ENCODE measurements around the gene EBLN2.

The EBLN2 gene

DNA sequence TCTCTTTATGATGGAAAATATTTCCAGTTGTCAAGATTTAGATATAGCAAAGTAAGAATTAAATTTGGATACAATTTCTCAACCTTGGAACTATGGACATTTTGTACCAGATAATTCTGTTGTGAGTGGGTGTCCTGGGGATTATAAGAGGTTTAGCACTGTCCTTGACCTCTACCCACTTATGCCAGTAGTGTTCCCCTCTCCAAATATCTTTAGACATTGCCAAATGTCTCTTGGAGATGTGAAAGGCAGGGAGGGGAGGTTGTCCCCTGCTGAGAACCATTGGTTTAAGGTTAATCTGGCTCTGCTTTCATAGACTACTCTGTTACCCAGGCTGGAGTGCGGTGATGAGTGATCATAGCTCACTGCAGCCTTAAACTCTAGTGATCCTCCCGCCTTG lies at the start of gene EBLN2:
Gene EBLN2, plus strand, starts transcription at position 244 of the 400 bp plus-strand sequence. CDS start 423 bp downstream, outside the sequence.
- no peak for DNase-seq

DNA sequence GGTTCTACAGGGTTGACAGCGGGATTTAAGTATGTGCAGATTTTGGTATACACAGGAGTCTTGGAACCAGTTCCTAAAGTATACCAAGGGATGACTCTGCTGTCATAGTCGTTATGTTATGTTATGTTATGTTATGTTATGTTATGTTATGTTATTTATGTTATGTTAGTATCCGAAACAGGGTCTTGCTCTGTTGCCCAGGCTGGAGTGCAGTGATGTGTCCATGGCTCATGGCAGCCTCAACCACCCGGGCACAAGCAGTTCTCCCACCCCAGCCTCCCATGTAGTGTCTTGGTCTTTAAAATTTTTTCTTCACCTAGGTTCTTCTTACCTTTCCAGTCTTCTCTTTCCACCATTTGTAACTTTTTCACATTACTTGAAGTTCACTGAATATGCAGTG lies 43.2 kb upstream of the EBLN2 start:
- no peak for DNase-seq

DNA sequence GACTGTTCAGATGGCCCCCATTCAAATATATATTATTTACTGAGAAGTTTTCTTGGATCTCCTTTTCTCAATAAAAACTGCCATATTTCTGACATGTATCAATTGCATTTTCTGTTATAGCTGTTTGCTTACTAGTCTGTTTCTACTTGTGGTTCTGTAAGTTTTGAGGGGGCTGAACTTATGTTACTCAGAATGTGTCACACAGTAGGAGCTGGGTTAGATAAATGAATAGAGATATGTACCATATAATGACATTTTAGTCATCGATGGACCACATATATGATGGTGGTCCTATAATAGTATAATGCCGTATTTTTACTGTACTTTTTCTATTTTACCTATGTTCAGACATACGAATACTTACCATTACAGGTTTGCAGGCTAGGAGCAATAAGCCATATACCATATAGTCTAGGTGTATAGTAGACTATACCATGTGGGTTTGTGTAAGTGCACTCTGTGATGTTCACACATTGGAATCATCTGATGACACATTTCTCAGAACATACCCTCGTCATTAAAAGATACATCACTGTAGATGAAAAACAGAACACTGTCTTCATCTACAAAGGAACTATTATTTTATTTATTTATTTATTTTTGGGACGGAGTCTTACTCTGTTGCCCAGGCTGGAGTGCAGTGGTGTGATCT lies 42.5 kb upstream of the EBLN2 start:
- no peak for DNase-seq

DNA sequence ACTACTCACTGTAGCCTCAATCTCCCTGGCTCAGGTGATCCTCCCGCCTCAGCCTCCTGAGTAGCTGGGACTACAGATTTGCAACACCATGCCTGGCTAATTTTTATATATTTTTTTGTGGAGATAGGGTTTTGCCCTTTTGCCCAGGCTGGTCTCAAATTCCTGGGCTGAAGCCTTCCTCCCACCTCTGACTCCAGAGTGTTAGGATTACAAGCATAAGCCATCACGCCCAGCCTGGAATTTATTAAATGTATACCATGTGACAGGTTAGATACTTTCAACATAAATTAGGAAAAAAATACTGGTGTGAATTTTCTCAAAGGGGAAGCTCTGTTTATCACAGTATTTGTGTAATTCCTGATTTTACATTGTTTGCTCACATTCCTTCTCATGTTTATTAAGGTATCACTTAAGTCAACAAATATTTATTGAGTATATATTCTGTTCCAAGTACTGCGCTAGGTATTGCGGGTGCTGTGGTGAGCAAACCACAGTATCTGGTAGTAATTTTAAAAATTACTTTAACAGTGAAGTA lies 40.1 kb upstream of the EBLN2 start:
- DNase-seq = no peak

DNA sequence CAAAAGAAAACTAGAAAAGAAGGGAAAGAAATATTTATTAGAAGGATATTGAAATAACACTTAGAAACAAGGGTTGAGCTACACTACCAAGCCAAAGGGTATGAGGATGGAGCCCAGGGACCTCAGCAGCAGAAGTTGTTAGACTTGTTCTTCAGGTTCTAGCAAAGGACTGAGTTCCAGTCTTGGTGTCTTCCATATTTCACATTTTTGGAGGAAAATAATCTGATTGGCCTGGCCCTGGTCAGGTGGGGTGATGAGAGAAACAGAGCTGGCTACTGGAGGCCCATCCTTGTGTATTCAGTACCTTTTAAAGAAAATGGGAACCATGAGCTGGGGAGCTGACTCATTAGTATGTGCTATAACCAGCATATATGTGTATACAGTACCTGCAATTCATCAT lies 36.6 kb upstream of the EBLN2 start:
- no peak for DNase-seq

DNA sequence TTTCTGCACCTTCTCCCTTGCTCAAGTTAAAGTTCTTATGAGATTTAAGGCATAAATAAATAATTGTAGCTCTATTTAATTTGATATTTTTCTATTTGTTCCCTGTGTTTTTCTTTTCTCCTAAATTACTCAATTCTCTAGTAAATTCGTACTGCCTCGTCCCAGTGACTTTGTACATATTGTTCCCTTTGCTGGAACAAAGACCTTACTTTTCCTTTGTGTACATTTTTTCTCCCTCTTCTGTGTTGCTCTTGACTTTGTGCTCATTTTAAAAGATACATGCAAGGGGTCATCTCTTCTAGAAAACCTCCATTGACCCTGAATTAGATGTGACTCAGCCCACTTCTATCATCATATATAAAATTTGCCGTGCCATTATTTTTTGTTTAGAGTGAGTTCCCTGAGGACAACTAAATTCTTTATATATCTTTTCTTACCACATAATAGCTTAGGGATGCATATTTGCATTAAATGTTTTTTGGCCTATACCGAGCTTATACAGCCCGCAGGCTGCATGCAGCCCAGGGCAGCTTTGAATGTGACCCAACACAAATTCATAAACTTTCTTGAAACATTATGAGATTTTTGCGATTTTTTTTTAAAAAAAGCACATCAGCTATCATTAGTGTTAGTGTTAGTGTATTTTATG lies 35.2 kb upstream of the EBLN2 start:
- no peak for DNase-seq

DNA sequence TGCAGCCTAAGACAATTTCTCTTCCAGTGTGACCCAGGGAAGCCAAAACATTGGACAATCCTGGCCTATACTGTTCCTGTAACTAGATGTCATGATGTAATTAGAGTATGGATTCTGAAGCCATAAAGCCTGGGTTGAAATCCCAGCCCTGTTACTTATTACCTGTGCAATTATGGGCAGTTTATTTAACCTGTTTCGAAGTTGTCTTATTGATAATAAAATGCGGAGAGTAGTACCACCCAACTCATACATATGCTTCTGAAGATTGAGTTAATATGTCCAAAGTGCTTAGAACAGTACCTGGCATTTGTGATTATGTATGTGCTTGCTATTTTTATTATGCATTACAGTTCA lies 34.7 kb upstream of the EBLN2 start:
- no peak for DNase-seq

DNA sequence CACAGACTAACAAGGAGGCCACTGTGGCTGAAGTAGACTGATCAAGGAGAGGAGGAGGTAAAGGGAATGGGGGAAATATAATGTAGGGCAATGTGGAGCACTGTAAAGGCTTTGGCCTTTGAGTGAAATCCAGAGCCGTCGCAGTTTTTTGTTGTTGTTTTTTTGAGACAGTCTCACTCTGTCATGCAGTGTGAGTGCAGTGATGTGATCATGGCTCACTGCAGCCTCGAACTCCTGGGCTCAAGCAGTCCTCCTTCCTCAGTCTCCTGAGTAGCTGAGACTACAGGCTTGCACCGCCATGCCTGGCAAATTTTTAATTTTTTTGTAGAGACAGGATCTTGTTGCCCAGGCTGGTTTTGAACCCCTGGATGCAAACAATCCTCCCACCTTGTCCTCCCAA lies 32.7 kb upstream of the EBLN2 start:
- DNase-seq = no peak

DNA sequence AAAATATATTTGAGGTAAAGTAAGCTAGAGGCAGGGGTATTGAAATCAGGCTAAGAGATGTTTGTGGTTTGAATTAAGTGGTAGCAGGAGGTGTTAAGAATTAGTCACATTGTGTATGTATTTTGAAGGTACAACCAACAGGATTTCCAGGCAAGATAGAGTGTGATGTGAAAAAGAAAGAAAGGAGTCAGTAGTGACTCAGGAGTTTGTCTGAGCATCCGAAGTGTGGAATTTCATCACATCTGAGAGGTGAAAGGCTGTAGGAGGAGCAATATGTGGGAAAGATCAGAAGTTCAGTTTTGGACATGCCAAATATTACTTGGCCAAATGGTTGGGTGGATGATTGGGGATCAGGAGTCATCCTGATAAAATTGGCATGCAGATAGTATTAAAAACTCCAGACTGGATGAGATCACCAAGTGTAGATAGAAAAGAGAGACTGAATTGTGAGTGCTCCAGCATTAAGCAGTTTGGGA lies 32.1 kb upstream of the EBLN2 start:
- no peak for DNase-seq

DNA sequence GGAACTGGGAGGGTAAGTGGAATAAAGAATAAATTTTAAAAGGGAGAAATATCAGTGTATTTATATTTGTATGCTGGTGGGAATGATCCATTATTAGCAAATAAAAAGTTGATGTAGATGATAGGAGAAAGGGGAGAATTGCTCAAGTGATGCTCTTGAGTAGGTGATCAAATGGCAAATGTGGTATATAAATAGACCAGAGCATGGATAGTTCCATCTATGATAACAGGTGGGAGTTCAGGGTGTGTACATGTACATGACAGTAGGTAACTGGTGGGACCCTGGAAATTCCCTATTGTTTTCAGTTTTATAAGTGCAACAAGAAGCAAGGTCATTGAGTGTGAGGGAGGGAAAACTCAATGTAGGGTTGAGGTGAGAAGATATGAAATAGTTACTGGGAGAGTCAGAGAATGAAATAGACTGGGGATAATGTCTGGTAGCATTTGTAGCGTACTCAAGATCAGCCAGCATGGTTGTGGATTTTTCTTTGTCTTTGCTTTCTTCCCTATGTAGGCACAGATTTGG lies 31.3 kb upstream of the EBLN2 start:
- no peak for DNase-seq

DNA sequence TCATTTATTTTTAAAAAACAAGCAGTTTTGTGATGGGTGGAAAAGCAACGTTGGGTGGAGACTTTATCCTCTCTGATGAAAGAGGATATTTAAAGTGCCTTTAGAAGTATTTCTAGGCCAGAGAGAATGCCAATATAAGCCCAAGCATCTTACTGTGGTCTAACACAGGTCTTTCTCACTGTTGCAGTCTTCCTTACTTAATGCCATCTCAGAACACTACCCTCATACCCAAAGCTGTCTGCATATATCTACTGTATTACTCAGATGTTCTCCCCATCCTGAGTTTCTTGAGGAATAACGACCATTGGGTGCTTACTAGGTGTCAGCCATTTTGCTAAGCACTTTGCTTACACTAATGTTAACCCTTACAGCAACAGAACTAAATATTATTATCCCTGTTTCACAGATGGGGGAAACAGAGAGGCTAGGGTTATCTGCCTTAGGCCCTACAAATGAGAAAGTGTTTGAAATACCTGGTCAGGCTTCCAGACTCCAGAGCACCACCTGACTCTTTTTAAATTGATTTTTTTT lies 29.8 kb upstream of the EBLN2 start:
- no peak for DNase-seq

DNA sequence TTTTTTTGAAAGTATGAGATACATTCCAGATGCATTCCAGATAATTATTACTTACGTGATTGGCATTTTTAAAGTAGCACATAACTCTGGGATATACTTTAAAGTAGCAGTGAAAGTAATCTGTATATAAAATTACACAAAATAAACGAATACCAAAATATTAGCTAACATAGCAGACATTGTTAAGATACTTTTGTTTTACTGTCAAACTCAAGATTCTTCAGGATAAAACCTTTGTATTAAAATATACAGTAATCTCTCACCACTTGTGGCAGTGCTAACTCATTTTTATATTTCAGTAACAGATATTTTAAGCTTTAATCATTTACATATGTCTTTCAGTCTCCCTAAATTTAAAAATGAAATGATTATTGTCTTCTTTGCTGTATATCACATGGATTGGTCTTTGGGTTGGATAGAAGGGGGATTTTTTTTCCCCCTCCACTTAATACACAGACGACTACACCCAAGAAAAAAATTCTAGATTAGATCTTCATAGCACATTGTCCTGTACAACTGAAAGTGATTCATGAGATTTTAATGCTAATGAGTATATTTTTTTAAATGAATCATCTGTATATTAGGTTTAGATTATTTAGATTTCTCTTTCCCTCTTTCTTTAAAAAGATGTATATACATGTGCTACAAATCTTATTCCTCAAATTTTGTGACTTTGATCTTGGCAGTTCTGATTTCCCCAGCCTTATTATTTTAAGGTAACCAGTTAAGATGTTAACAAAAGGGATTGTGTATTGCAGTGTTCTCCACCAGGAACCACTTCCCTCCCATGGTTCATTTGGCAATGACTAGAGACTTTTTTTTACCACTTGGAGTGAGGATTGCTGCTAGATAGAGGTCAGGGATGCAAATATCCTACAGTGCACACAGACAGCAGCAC lies 24.5 kb upstream of the EBLN2 start:
- DNase-seq = no peak

DNA sequence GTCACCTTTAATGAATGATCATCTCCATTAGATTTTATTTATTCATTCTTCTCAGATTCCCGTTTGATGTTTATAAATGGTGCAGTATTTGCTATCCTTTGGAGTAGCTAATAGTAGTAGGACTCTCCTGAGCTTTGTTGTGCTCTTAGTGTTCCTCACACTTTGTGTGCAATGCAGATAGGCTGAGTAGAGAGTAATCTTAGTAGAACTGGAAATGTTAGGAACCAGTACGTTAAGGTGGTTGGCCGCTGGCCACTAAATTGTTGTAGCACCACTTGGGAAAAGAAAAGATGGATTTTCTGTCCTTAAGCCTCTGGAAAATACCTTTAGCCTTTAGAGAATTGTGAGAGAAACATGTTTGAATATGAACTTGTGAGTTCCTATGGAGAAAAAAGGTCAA lies 19.9 kb upstream of the EBLN2 start:
- DNase-seq = no peak

DNA sequence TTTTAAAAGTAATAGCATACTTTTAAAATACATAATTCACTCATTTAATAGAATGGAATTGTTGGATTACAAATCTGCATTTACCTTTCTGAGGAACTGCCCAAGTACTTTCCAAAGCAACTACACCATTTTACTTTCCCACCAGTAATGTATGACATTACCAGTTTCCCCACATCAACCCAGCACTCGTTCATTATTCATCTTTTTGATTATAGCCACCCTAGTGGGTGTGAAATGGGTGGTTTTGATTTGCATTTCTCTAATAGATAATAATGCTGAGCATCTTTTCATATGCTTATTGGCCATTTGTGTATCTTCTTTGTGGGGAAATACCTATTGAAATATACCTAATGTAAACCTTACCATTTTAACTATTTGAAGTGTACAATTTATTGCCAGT lies 18.0 kb upstream of the EBLN2 start:
- no peak for DNase-seq

DNA sequence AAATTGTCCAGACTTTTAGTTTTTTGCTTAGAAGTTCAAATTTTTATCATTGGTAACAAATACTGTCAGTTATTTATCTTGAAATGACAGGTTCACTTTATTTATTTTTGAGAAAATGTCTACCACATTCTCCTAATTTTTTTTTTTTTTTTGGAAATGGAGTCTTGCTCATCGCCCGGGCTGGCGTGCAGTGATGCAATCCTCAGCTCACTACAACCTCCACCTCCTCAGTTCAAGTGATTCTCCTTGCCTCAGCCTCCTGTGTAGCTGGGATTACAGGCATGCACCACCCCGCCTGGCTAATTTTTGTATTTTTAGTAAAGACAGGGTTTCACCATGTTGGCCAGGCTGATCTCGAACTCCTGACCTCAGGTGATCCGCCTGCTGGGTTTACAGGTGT lies 16.1 kb upstream of the EBLN2 start:
- DNase-seq = no peak

DNA sequence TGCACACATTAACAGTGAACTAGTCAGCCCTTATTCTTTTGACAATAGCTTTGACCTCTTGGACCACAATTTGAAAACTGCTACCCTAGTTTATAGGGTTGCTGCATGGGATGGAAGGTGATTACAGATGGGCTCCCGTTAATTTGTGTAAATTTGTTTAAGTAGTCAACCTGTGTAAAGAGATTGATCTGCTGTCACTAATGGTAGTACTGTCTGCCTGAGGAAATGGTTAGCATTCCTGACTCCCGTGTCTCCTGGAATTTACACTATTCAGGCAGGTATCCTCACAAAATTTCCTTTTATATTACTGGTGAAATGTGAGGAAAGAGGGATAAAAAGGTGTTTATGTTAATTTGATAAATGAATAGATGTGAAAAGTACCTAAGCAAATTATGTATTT lies 15.3 kb upstream of the EBLN2 start:
- no peak for DNase-seq

DNA sequence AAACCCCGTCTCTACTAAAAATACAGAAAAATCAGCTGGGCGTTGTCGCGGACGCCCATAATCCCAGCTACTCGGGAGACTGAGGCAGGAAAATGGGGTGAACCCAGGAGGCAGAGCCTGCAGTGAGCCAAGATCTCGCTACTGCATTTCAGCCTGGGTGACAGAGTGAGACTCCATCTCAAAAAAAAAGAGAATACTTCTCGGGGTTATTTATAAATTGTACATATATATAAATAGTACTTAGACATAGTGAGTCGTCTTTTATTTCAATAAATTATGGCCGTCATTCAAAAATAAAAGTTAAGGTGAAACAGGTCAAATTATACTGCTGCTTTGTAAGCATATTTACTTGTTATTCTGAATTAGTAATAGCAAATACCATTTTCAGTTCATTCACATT lies 12.1 kb upstream of the EBLN2 start:
- no peak for DNase-seq

DNA sequence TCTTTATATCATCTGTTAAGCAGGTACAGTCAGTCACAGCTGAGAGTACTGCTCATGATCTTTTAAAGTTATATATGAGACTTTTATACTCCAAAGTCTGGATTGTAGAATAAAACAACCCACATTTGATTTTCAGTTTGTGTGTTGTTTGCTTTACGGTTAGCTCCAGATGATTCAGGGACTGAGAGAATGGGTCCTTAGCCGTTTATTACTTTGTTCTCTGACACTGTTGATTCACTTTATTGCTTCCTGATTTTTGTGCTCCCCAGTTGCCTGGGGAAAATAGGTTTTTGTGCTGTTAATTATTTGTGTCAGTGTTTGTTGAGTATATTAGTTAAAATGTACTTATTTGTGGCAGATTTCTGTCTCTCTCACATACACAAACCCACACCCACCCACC lies 8.6 kb upstream of the EBLN2 start:
- DNase-seq = no peak

DNA sequence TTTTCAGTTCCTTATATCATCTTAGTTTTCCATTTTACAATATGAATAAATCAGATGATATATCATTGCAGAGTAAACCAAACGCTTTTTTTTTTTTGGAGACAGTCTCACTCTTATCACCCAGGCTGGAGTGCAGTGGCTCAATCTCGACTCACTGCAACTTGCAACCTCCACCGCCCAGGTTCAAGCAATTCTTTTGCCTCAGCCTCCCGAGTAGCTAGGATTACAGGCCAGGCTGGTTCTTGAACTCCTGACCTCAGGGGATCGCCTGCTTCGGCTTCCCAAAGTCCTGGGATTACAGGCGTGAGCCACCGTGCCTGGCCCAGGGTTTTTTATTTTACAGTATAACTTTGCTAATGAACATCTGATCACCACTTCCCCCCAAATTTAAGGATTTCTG lies 5.9 kb upstream of the EBLN2 start:
- DNase-seq = no peak

DNA sequence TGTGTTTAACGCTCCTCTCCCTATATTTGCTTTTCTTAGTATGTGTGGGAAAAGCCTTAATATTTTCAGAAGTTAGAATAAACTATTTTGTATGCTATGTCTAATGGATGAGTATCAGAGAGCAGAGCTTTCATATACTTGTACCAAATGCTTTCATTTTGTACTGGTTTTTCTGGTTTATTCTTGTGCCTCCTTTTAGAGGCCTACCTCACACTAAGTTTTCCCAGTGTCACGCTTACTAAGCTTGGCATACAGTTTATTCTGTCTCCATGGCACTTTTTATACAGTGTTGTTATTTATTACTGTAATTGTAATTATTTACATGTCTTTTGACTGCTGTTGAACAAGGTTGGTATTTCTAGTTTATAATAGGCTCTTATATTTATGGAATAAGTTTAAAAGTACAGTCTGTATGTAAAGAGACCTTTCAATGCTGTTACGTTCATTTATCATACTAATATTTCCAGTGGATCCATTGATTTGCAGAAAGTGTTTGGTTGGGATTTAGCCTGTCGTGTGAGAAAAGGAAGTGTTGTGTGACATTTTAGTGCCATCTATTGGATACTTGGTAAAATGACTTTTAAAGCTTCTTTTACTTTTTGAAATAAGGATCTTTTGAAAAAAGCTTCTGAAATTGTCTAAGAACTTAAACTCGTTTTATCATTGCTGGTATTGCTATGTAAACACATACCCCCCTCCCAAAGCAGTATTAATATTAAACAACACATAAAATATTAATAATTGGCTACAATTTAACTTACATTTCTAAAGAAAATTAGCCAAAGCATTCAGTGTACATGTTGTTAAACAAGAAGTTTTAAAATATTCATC lies 5.2 kb upstream of the EBLN2 start:
- DNase-seq = no peak

DNA sequence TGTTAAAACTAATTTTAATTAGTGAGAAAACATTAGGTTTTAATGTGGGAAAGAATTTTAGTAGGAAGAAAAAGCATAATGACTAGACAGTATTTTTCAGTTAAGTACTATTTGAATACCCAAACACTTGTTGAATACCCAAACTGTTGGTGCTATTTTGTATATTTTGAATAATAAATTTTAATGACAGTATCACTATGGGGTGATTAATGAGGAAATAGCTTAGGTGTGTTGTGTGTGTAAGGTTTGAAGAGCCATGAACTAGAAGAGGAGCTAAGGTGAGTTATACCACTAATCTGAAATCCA lies 4.7 kb upstream of the EBLN2 start:
- DNase-seq = no peak

DNA sequence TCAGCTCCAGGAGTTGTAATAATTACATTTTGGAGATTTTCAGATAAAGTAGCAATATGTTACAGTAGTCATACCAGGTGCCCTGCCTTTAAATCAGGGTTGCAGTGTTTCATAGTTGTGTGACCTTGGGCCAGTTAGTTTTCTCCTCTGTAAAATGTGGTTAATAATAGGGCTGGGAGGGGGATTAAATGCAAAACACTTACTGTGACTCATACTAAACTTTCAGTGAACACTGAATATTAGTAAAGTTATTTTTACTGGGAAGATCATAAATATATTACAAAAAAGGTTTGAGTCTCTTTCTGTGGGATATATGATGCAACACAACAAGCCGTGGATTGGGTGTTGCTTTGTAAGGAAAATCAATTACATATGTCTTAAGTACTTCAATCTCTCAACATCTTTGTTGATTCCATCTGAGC lies 1.1 kb upstream of the EBLN2 start:
- DNase-seq = no peak
